Left cardiac atrium (tissue), 4 donors: ENCODE measurements around the gene AGAP5. TPM values are rescaled to one million over a fixed set of nuclear protein-coding genes. Genes with fewer than 3 reads are reported as not detected.
"Not testable (repeated sequence)": the region's sequence is repeated elsewhere in the genome, so short reads cannot be mapped to it uniquely, and the experiment has no call there.

Source experiments
- ATAC-seq, 2 donors: fragments of 200-7000 bp; cut with Tn5 transposase; one replicate each; pipeline ENCODE4 v1.9.1; 2020; ENCODE audit warnings: mild to moderate bottlenecking in 2 of 2, moderate library complexity in 2 of 2
- DNase-seq: peaks from one replicate; pipeline ENCODE4 v3.0.0-alpha.2; 2020
- intact Hi-C, 2 donors: fragments of 100-400 bp; cut with DNase I; formaldehyde crosslinking; loops; one replicate each; pipeline versions ENCODE4 v1.14.1 to v1.15.1; 2022 to 2023
- long read RNA-seq: library from polyadenylated mRNA; unstranded; transcript quantifications from one replicate; pipeline ENCODE4 v2.0.0, GENCODE V29; 2021
- total RNA-seq, 2 donors: library from RNA; stranded (reverse); fragmentation: NEBNext Ultra II Directional; extraction: Animal tissue kit (Norgen Biotek cat#: 25700); gene quantifications; one replicate each; pipeline ENCODE4 v1.2.1, GENCODE V29; 2021
- donor health status: DM: no; HTN: yes; CAD: no.
- donor health status: DM: no; HTN: yes; CAD: no; lungs with severe emphysema.
- donor health status: DM: yes; HTN: yes; CAD: no.
- donor health status: Dilated cardiomyopathy.

Gene AGAP5
- 1 to 10 TPM; 4.2 to 4.4 TPM for total RNA-seq
- long read RNA-seq, partial matches to known transcripts = 0 of 1 reads
- long read RNA-seq, other reads (novel, unspliced or antisense) = 0 of 1 reads

DNA sequence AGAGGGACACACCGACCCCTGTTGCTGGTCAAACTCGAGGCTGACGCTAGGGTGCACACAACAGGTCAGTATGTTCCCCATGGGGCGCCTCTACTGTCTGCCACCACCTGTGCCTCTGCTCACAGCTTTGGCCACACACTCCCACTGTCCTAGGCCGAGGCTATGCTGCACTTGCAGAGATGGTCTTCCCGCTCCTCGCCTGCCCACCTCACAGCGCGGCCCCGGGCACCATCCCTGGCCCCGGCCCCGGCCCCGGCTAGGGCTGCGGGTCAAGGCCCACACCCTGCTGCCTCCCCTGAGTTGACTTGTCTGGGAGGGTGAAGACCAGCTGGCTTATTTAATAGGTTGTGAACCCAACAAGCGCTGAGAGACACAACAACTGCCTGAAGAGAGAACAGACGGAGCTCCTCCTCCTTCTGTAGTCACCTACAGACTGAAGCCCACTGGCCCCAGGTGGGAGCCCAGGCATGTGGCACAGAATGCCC lies at the start of gene AGAP5:
Gene AGAP5, minus strand, starts transcription at position 435 of the 485 bp plus-strand sequence. Its CDS starts 354 bp downstream, at position 81.
- DNase-seq, ATAC-seq, intact Hi-C loops: not testable (repeated sequence)

DNA sequence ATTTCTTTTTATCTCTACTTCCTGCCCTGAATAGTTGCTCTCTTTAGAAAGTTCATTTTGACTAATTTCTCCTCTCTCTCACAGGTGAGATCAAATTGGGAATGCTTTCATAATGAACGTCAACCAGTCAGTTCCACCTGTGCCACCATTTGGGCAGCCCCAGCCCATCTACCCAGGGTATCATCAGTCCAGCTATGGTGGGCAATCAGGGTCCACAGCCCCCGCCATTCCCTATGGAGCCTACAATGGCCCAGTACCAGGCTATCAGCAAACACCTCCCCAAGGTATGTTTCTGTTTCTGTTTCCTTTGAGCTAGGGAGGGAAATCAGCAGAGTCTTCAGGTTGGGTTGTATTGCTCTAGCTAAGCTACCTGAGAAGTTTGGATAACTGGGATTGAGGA lies 48.8 kb upstream of the AGAP5 start:
- no peak for DNase-seq
- intact Hi-C loops = loop anchor here in 1 of 2 donors (10.0 kb wide), 1 partner anchor 92 kb away; the partner anchor contains the start of gene SYNPO2L
- ATAC-seq = no peak

DNA sequence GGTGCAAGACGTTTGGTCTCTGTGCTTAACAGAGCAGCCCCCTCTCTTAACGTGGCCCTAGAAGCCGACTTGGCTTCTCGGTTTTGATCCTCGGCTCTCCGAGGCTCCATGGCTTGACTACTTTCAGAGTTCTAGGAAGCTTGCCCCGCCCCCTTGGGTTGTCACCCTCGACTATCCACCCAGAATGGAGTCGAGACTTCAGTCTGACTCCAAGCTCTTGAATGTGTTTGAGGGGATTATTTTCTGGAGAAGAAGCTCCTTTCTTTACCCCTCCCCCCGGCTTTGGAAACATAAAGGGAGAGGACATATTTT lies 46.7 kb upstream of the AGAP5 start:
- intact Hi-C loops = loop anchor here in 1 of 2 donors (10.0 kb wide), 1 partner anchor 90 kb away; the partner anchor contains the start of gene SYNPO2L
- DNase-seq = peak; percentile 74
- ATAC-seq = peak; percentile 36 to 59

DNA sequence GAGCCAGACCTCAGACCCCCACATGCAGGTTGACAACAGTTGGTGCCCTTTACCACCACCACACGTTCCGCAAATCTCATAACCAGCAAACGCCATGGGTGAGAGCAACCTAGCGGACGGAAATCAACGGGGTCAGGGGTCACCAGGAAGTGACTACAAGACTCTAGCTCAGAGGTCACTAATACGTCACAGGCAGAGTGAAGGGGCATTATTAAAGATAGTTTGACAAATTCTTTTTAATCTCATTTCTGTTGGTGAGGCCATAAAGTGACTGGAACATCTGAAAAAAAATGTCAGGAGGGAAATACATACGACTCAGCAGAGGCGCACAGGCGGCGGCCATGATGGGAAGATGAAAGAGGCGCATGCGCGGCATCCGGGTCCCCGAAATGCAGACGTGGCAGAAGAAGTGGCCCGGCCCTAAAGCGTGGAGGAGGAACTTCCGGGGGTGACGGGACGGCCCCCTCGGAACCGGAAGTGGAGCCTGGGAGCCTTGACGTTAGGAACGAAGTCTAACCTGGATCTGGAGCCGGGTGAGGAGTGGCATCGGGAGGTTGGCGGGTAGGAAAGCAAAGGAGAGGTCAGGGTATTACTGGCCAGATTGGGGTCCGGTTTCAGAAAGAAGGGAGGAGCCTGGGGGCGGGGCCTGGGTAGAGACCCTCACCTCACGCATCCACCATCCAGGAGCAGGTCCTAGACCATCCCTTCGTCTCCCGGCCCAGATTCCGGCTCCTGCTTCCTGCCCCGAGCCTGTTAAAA lies 46.2 kb upstream of the AGAP5 start, which contains the start of gene SEC24C:
Gene SEC24C, plus strand, starts transcription at position 468 of the 759 bp plus-strand sequence. CDS start 2,461 bp downstream, outside the sequence.
- DNase-seq (peak; percentile 97), ATAC-seq (peak; percentile 95 to 98)
- intact Hi-C loops = loop anchor here in 1 of 2 donors (10.0 kb wide), 1 partner anchor 89 kb away; the partner anchor contains the start of gene SYNPO2L

DNA sequence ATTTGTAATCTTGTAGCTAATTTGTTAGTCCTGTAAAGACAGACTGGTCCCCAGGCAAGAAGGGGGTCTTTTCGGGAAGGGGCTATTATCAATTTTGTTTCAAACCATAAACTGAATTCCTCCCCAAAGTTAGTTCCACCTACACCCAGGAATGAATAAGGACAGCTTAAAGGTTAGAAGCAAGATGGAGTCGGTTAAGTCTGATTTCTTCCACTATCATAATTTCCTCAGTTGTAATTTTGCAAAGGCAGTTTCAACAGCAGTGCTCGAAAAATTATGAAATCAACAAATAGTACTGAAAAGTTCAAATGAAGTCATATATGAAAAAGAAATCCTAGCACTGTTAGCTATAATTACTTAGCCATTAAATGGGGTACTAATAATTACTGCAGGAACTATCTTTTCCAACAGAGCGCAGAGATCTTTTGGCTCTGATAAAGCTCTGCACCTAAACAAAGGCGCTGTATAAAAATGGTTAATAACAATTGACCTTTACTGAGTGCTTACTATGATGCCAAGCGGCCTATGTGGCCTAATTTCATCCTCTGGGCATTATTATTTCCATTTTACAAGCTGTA lies 45.5 kb upstream of the AGAP5 start:
- ATAC-seq (no peak), DNase-seq (no peak)
- intact Hi-C loops = loop anchor here in 1 of 2 donors (10.0 kb wide), 1 partner anchor 89 kb away; the partner anchor contains the start of gene SYNPO2L

DNA sequence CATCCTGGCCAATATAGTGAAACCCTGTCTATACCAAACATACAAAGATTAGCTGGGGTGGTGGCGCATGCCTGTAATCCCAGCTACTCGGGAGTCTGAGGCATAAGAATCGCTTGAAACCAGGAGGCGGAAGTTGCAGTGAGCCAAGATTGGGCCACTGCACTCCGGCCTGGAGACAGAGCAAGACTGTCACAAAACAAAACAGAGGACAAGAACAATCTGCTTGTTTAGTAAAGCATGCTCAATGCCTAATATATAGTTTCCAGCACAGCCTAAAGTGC lies 44.5 kb upstream of the AGAP5 start:
- intact Hi-C loops = loop anchor here in 1 of 2 donors (10.0 kb wide), 1 partner anchor 88 kb away; the partner anchor contains the start of gene SYNPO2L
- ATAC-seq = no peak
- DNase-seq = no peak

DNA sequence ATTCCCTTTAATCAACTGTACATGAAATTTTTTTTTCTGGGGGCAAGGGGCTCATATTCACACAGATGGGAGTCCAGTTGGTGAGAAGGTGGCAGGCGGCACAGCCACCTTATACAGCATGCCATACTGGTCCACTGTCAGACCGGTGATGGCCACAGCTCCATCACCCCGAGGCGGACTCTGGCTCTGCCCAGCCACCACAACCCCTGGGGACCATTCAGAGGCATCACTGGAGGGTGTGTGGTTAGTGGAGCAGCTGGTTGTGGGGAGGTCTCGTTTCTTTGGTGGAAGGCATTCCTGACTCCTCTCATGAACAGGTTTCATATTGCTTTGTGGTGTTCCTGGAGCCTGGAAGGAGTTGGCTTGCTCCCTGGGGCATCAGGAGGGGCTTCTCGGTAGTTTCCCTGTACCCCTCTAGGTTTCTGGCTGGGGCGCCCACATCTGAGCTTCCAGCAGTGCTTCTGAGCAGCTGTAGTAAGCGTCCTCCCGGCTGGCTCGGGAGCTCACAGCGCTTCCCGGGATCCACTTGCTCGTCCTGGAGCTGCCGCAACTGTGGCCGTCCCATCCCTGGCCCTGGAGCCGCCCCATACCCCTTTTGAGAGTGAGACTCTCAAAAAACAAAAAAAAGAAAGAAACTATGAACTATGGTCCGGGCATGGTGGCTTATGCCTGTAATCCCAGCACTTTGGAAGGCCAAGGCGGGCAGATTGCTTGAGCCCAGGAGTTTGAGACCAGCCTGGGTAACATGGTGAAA lies 42.8 kb upstream of the AGAP5 start:
- DNase-seq, ATAC-seq: not testable (repeated sequence)
- intact Hi-C loops = loop anchor here in 1 of 2 donors (10.0 kb wide), 1 partner anchor 86 kb away; the partner anchor contains the start of gene SYNPO2L

DNA sequence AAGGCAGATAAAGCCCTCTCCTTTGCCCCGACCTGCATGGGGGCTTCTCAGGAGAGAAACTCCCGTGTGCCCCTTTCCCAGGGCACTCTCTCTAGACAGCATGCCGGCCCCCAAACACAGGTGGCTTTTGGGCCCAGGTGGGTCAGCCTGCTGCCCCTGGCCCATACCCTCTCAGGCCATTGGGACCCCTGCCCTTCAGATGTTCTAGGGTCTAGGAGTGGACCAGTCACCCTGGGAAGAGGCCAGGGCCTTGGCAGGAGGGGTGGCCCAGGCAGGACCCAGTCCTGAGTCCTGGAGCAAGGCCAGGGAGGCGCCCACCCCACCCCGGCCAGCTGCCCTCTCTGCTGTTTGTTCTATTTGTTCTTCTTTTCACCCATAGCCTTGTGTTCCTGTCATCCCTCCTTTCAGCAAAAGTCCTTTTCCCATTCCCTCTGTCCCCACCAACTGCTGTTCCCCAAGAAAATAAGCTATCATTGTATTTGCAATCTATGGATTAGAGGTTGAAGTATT lies 36.9 kb upstream of the AGAP5 start:
- ATAC-seq (no peak), DNase-seq (no peak)
- intact Hi-C loops = no loop called here

DNA sequence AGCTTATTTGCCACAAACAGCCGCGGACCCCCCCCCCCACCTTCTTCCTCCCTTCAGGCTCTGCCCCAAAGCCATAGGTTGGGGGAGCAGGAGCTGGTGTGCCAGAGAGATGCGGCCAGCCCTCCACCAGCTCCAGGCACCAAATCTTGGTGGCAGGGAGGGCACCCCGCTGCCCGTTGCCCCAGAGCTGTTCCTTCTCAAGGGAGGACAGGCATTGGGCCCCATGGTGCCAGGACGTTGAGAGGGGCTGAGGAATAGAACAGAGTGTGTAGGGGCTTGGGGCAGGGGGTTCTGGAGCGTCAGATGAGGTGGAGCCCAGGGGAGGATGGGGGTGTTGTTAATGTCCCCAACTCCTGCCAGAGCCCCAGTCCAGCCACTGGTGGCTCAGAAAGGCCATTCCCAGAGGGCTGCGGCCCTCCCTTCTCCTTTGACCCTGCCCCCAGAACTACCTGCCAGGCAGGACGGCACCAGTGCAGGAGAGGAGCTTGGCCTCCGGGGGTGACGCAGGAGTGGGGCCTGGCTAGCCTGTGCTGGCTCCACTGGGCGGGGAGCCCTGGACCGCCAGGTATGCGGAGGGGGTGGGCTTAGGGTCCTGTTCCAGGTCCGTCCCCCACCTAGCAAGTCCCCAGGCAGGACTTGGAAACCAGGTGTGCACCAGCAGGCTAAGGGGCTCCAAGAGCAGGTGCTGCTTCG lies 36.3 kb upstream of the AGAP5 start:
- ATAC-seq (no peak), DNase-seq (no peak)
- intact Hi-C loops = no loop called here

DNA sequence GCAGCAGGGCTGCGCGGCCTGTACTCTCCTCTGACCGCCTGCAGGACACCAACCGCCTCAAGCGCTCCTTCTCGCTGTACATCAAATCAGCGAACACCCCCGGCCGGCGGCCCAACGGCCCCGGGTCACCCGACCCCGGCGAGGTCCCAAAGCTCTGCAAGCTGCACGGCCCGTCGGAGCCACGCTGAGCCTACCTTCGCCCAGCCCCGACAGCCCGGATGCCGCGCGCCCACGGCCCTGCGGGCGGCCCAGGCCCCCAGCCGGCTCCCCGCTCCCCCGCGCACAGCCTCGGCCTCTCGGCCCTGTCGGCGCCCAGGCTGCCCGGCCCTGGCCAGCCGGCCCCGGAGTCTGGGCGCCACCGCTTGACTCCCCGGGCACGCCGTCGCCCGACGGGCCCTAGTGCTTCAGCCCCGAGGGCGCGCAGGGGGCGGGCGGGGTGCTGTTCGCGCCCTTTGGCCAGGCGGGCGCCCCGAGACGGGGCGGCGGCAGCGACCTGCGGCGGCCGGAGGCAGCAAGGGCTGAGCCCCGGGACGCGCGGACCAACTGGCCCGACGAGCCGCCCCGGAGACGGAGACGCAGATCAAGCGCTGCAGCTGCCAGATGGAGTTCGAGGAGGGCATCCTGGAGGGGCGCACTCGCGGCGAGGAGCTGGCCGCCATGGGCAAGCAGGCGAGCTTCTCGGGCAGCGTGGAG lies 35.2 kb upstream of the AGAP5 start:
- DNase-seq = no peak
- intact Hi-C loops = no loop called here
- no peak for ATAC-seq

DNA sequence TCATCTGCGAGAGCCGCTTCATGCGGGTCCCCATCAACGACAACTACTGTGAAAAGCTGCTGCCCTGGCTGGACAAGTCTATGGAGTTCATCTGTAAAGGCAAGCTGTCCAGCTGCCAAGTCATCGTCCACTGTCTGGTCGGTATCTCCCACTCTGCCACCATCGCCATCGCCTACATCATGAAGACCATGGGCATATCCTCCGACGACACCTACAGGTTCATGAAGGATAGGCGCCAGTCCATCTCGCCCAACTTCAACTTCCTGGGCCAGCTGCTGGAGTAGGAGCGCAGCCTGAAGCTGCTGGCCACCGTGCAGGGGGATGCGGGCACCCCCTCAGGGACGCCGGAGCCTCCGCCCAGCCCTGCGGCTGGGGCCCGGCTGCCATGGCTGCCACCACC lies 34.5 kb upstream of the AGAP5 start:
- no peak for DNase-seq
- ATAC-seq = no peak
- intact Hi-C loops = no loop called here

DNA sequence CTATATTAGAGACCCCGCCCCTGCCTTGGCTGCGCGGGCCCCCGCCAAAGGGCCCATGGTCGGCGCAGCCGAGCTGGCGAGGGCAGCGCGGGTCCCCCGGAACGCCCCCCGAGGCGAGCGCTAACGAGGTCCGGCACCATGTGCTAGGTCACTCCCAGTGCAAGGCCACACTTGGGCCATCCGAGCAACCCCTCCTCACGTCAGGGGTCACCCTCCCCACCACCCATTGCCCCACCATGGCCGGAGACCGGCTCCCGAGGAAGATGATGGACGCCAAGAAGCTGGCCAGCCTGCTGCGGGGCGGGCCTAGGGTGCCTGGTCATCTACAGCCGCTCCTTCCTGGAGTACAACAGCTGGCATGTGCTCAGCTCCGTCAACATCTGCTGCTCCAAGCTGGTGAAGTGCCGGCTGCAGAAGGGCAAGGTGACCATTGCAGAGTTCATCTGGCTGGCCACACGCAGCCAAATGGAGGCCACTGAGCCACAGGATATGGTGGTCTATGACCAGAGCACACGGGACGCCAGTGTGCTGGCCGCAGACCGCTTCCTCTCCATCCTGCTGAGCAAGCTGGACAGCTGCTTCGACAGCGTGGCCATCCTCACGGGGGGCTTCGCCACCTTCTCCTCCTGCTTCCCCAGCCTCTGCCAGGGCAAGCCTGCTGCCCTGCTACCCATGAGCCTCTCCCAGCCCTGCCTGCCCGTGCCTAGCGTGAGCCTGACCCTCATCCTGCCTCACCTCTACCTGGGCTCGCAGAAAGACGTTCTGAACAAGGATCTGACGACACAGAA lies 33.9 kb upstream of the AGAP5 start:
- DNase-seq (no peak), ATAC-seq (peak in 1 of 2 donors; percentile 2)
- intact Hi-C loops = no loop called here

DNA sequence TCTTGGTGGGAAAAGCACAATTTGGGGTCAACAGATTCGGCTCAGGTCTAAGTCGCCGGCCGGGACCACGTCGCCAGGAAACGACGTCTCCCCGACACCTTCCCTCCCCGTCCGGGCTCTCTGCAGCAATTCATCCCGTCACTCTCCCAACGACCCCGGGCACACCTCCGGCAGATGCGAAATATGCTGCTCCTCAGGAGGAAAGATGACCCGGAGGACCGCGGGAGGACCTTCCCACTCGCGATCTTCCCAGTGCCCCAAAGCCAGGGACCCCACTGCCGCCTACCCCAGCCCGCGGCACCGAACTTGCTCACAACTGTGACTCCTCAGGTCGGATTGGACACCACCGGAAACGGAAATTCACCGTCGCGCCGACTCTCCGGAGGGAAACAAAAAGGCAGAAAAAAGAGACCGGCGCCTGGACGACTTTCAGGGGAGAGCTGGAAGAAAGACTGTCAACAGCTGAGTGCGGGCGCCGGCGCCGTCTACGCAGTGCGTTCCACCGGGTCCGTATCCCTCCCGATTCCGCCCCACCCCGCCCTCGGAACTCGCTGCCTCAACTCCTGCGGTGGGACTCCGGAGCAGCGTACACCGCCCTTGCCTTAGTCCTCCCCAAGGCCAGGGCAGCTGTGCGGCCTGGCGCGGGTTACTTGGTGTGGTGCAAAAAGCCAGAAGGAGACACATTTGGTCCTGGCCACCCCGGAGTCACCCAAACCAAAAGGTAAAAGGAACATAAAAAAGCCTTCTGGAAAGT lies 32.4 kb upstream of the AGAP5 start:
- intact Hi-C loops = no loop called here

DNA sequence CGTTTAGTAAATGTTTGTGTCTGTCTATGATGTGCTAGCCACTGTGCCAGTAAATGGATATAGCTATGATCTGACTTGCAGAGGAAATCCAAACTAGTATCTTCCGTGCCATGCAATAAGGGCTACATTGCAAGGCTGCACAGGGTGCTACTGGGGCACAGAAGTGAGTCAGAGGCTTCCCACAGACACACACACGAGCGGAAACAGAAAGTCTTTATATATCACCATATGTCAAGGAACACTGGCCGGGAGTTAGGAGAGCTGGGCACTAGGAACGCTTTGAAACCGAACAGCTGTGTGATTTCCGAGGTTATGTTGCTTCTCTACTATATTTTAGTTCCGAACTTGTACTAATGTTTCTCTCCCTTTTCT lies 31.9 kb upstream of the AGAP5 start:
- intact Hi-C loops = loop anchor here in 1 of 2 donors (10.0 kb wide), 1 partner anchor 205 kb away; no protein-coding TSS in a partner anchor
- not testable (repeated sequence) for DNase-seq
- ATAC-seq = peak in 1 of 2 donors; percentile 10

More for the DNA sequence above, 32.4 kb upstream of the AGAP5 start:
- ATAC-seq (peak; percentile 92 to 93), DNase-seq (peak; percentile 86)

DNA sequence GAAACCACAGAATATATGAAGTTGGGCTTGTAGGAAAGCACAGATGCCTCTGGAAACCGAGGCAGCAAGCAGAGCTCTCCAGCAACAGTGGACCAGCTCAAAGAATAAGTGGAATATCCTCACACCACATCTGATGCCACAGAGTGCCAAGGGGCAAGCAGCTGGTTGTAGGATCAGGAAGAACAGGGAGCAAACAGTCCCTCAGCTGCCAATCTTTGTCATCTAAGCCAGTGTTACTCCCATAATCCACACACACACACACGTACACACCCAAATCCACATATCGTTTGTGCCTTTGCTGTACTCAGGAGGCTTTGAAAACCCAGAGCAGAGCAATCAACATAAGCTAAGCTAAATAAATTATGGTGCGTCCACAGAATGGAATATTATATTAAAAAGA lies 25.6 kb upstream of the AGAP5 start:
- ATAC-seq (no peak), DNase-seq (no peak)
- intact Hi-C loops = loop anchor here in 1 of 2 donors (10.0 kb wide), 1 partner anchor 199 kb away; no protein-coding TSS in a partner anchor

DNA sequence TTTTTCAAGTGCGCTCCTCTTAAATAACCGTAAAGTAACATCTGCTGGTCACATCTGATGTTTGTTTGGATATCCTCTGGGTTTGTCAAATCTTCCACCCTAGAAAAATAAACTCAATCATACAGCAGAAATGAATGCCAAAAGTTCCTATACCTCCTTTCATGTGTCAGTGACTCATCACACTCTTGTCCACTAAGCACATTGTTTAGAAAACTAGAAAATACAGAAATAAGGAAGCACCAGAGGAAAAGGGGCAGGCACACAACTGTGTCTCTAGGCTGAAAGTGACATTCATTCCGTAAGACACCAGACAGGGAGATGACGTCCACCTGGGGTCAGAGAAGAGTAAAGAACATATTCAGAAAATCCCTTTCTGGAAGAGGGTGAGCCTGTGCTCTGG lies 22.7 kb upstream of the AGAP5 start:
- ATAC-seq = peak in 1 of 2 donors; percentile 32

More for the DNA sequence above, 22.7 kb upstream of the AGAP5 start:
- DNase-seq = not testable (repeated sequence)
- intact Hi-C loops = loop anchor here in 1 of 2 donors (10.0 kb wide), 1 partner anchor 196 kb away; no protein-coding TSS in a partner anchor
